Activated CD4-positive, alpha-beta T cell treated with anti-CD3 and anti-CD28 coated beads for 1 hour (primary cell): ENCODE results near the gene PGBD5.

Source experiments
- DNase-seq: peaks from one replicate; pipeline ENCODE4 v3.0.0-alpha.2; 2020

The PGBD5 gene

DNA sequence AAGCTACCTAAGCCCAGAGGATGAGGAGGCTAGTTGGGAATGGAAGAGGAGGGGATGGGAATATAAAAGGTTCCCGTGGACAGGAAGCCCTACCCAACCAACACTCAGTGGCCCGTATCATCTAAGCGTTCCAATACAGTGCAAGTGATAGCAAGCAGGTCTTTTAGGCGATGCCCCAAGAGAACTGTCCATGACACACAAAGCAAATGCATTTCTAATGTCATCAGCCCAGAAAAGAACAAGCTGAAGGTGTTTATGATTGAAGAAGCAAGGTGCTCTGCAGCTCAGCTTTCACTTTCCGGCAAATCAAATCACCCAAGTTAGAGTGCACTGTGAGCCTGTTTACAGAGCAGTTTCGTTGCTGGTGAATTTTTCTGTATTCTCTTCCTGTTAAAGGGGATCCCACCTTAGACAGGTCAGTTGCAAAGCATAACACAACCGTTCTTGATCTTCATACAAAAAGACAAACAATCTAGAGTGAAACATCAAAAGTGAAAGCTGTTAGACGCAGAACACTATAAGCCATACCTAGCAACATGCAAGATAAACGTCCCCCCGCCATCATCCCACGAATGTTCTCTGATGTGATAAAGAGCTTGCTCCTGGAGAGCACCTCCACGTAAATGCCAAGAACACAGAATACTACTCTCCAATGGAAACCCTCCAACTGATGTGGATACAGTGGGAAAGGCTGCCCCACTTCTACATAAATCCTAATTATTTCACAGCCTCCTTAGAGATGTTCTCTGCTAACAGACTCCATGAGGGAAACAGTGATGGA is 54.0 kb downstream of the PGBD5 start:
- no peak for DNase-seq

DNA sequence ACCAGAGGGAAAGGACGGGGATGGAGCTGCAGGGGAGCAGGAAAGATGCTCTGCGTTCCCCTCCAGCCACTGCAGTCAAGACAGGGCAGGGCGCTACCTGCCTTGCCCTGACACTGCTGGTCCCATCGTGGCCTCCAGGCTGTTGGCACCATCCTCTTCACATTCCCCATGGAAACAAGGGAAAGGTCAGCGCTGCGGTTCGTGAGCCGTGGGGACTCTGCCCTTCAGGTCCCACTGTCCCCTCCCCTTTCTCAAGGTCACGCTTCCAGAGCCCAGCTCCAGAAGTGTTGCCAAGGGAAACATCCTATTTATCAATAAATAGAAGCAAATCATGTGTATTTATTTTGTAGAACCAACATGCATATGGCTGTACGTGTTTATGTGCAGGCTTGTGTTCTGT is 56.0 kb downstream of the PGBD5 start:
- DNase-seq: no peak

DNA sequence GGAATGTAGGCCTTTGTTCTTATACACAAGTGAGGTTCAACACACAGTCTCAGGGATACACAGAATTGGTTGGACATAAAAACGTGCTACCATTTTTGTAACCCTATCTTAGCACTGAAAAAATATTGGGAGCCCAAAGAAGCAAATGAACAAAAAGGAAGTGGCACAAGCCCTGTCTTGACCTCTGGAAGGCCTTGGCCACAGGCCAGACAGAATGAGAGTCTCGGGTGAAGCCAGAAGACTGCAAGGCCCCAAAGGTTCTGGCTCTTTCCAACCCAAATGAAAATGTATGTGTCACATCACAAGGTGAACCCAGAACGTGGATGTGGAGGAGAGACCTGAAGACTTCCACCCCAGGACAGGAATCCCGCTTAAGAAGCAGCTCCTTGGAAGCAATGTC is 57.3 kb downstream of the PGBD5 start:
- DNase-seq: no peak

DNA sequence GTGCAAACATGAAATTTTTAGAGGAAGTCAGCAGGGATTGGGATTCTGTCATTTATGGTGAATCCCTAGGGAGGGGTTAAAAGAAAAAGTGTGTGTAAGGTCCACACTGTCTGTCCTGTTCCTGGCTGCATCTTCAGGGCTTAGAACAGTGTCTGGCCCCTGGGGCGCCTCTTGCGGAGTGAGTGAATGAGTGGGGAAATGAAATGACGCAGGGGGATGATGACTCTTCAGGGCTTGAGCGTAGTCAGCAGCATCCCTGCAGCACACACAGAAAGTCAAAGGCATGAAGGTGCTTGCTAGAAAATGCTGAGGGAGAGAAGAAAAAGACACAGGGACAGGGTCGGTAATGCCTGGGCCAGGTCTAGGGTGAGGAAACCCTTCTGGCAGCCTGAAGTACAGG is 57.8 kb downstream of the PGBD5 start:
- DNase-seq: no peak

DNA sequence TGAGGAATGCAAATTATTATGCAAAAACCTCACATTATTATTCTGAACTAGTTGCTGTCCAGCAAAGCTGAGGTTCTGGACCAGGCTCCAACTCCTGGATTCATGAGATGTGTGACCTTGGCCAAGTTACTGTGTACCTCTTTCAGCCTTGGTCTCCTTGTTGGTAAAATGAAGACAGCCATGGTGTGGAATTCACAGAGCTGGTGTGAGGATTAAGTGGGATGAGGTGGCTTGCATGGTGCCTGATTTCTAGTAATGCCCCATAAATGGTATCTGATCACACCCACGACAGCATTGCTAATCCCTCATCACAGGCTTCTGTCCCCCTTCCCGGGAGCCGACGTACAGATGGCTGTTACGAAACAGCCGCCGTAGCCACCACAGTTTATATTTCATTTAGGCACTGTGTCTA is 59.6 kb downstream of the PGBD5 start:
- DNase-seq: no peak

DNA sequence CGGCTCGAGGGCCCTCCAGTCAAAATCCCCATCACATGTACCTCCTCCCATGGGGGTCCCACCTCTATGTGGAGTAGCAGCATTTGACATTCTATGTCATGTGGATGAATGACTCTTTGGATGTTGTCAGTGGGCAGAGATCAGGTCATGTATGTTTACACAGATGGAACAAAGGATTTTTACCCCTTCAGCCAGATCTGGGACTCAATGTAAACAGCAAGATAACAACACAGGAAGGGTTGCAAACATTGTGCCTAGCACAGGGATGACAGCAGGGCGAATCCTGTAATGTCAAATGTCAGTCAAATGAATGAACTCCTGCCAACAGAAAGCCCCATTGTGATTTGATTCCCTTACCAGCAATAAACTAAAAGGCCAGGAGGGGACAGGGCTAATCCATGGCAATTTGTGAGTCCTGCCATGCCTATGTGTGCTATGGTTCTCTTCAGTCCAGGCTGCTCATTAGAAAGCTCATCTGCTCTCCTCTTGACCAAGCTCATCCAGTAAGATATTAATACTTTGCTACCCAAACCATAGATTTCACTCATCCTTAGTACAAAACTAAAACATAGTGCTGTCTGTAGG is 60.3 kb downstream of the PGBD5 start:
- no peak for DNase-seq

DNA sequence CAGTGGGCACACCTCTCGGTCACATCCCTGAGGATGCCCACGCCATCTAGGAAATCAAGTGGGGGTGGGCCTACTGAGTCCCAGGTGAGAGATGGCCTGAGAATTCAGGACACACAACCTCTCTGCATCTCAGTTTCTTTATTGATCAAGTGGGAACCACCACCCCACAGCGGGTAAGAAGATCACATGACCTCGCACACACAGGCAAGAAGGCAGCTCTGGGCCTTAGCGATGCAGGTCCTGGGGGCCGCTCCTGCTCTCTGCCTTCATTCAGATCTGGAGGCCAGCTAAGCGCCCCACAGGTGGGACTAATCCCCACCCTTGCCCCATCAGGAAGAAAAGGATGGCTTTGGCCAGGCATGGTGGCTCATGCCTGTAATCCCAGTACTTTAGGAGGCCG is 63.2 kb downstream of the PGBD5 start:
- DNase-seq: no peak

DNA sequence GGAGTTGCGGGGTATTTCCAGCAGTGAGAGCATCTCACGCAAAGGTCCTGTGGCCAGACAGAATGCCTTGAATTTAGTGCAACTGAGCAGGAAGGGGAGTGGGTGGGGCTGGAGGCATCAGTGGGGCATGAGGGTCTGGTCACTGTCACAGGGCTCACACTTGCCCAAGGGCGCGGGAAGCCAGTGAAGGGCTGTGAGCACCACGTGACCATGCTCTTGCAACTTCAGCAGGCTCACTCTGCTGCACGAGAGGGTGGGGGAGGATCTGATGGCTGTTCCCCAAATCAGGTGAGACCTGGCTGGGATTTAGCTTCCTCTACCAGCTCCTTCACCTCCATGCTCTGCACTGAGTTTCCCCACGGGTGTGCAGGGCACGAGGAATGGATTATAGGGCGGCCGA is 64.2 kb downstream of the PGBD5 start:
- no peak for DNase-seq

DNA sequence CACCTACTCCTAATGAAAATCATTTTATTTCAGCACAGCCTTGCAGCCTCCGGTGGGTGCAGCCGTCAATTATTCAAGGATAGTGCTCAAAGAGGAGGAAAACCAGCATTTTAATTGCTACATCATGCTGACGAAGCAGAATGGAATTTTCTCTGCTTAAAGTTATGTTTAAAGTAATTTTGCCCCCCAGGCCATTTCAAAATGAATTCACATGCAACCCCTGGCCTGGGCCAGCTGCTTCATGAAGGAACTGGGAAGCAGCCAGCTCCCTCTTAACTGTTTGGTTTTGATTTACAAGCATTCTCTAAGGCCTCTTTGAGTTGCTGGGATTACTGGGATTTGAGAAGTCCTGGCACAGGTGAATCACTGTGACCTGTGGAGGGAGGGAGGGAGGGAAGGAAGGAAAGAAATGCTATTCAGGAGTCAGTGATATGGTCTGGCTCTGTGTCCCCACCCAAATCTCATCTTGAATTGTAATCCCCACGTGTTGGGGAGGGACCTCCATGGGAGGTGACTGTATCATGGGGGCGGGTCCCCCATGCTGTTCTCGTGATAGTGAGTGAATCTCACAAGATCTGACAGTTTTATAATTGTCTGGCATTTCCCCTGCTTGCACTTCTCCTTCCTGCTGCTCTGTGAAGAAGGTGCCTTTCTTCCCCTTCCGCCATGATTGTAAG is 66.0 kb downstream of the PGBD5 start:
- DNase-seq: no peak

DNA sequence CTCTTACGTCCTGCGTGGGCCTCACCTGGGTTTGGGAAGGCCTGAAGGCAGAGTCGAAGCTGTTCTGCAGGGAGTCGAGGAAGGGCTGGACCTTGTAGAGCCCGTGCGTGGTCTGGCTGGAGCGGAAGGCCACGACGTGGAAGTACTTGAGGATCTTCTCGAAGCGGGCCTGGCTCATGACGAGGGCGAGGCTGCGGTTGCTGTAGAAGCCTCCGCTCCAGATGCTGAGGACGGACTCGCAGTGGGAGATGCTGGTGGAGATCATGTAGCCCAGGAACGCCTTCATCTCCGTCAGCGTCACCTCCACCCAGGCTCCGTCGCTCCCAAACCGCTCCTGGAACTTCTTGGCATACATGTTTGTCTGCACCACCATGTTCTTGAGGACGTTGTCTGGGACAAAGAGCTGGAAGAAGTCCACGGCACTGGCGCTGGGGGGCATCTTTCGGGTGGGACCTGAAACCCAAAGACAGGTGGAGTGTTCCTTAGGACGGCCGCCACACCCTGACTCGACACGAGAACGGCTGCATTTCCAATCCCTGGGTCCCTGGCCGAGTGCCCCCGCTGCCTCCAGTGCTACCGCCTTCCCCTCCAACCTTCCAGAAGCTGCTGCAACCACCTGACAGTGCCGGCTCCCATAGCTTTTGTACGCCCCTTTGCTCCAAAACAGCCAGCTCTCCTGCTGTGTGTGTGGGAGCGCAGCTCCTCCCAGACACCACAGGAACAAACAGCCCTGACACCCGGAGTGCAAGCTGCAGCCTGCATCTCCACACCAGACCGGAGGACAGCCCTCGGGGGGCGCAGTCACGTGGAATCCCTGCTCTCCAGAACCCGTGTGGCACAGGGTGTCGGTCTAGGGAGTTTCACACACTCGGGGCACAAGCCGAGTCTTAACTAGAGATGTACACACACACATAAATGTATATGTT is 69.0 kb downstream of the PGBD5 start:
- DNase-seq: no peak

DNA sequence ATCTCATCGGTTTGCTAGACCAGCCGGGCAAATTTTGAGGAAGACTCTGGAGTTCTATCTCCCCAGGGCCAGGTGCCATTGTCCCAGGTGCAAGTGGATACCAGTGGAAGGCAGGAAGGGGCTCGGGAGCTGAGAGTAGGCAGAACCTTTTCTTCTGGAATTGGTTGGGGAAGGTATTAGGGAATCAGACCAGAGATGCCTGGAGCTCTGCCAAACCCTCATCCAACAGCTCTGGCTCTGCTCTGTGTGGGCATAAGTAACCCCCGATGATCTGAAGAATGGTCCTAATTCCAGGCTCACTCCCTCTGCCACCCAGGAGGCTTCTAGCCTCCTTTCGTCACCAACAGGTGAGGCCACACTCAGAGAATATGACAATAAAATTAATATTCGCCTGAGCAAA is 69.9 kb downstream of the PGBD5 start:
- no peak for DNase-seq

DNA sequence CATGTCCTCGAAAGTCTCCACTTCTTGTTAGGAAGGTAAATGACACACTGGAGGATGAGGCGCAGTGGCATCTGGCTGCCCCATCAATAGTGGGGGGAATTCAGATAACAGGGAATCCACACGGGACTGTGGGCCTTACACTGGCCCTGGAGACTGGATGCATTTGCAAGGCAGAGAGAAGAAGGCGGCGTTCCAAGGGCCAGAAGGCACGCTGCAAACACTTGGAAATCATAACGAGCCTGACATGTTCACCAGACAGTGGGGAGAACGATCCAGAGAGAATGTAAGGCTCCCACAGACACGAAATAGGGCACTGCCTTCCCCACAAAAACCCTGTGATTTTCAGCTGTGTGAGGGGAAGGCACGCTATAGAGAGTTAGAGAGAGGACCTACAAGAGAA is 70.5 kb downstream of the PGBD5 start:
- no peak for DNase-seq

DNA sequence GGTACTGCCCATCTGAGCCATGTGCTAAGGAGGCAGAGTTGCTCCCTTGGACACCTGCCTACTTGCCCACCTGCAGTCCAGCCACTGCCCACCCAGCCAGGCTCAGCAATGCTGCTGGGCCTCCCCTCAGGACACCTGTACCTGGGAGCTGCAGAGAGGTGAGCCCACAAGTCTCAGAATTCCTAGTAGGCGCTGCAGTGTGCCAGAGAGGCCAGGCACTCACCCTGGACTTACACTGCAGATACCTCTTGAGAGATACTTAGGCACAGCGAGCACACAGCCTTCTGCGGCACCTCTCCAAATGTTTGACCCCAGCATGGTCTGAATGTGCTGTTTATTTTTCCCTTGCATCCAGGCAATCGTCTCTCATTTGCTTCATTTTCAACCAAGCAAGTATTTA is 71.0 kb downstream of the PGBD5 start:
- DNase-seq: no peak

DNA sequence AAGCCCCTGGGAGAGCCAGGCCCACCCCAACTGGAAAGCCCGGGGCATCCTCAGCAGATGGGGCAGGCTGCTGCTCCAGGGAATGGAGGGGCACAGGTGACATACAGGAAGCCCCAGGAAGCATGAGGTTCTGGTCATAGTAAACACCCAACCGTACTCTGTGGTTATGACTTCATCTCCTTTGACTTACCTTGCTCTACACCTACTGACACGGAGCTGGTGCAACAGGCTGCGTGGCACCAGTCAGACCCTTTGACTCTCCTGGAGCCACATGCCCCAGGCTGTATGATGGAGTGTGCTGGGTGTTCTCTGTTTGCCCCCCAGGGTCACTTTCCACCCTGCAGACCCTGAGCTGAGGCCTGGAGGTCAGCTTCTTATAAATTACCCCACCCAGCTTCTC is 72.1 kb downstream of the PGBD5 start:
- DNase-seq: no peak

DNA sequence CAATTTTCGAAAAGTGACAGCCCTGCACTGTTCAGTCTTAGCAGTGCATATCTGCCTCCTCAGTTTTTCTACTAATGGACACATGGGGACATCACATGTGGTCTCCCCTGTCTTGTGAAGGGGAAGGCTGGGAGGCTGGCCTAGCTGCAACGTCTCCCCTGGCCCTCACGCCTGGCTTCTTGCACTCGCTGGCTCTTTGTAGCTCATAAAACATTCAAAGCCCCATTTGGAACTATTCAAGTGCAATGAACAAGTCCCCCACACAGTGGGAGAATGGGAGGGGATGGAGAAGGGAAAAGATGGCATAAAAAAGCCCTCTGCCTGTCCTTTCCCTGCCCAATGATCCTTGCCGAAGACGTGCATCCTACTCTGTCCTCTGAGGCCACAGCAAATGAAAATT is 73.6 kb downstream of the PGBD5 start:
- no peak for DNase-seq

DNA sequence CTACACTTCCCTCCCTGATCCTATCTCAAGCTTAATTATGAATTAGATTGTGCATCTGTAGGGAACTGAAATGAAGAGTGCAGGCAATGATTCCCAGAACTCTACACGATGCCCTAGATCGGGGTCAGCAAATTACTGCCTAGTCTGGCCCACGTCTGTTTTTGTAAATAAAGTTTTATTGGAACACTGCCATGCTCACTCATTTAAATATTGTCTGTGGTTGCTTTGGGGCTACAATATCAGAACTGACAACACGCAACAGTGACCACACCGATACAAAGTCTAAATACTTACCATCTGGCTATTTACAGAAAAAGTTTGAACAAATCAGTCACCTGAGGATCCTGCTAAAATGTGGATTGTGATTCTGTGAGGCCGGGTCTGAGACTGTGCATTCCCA is 74.1 kb downstream of the PGBD5 start:
- no peak for DNase-seq

DNA sequence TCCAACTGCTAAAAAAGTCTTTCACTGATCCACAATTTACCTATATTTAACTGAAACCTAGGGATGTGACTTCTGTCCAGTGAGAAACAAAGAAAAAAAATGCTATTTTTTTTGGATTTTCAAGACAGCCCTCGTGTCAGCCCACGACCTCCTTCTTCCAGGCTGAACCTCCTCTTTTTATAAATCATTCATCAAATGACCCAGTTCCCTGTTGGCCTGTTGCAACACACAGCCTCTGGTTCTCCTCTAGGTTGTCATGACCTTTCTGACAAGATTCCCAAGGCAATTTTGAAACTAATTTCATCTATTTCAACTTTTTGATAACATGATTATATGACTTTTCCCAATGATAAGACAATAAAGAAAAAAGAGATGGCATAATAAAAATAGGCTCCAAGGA is 74.6 kb downstream of the PGBD5 start:
- no peak for DNase-seq

DNA sequence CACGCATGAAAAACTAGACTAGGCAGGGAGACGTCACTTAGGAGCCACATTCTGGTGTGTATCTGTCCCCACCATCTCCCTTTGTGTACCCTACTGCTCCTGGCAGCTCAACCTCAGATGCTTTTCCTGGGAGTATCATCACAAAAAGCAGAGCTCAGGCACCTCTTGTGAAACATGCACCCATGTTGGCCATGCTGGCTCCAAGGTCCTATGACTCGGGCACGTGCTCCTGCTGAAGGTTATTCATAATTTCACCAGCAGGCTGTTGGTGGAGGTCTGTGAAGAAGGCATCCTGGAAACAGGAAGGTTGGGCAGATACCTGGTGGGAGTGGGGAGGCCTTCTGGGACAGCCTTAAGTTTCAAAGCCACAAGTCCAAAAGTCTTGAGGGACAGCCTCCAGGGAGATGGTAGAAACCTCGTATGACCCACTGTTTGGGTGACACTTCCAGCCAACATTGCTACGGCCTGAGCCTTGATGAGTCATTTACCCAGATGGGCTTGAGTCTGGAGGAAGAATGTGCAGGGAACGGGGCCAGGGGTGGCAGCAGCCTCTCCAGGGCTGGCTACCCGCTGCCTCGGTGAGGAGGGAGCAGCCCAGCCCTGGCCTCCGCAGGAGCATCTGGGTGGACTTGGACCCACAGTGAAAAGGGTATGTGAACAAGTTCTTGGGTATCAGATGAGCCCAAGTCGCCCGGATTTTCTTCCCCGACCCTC is 75.8 kb downstream of the PGBD5 start:
- DNase-seq: no peak

DNA sequence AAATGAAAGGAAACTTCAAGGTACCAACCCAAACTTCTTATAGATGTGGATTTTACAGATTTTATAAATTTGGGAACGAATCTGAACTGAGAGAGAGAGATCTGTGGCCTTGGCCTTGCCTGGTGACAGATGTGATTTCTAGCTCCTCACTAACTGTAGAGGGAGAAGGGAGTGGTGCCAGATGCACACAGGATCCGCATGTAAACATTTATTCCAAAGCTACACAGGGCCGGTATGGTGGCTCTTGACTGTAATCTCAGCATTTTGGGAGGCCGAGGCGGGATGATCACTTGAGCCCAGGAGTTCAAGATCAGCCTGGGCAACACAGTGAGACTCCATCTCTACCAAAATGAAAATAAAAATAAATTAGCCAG is 77.1 kb downstream of the PGBD5 start:
- DNase-seq: no peak

DNA sequence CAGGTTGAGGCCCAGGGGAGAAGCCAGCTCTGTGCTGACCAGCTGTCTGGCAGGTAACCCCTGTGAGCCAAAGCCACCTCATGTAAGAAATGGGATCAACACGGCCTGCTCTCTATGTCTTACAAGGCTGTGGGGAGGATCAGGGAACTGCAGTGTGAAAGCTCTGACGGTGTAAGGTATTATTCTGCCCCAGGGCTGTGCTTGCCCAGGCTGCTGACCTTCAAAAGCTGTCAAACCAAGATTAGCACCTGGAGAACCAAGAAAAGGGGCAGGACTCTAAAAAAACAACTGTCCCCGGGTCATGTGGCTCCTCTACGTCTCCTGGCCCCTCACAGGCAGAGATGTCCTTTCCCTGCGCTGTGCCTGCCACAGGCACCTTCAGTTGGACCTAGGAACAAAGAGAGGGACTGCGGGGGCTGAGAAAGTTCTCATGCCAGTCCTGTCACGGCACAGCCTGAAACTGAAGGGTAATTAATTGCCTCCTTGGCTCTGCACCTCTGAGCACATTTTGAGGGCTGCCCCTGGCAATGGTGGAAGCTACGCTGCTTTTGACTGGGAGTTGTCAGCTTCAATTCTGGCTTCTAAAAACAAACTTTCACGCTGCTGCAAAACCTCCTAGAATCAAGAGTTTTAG is 77.6 kb downstream of the PGBD5 start:
- no peak for DNase-seq

DNA sequence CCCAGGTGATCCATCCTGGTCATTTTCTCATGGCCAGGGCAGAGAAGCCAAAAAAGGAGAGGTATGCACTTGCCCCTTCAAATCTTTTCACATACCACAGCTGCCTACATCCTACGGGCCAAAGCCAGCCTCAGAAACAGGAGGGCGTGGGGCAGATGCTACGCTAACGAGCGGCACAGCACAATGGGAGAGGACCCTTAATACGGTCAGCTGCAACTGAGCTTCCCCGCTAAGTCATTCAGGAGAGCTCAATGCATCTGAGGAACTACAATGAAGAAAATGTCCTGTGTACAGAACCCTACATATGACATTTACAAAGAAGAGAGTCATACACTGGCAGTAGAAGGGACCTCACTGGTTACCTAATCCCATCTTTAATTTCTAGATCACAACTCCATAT is 78.2 kb downstream of the PGBD5 start:
- no peak for DNase-seq
